ENCODE results near the gene IRGM.

GRCh38 chr5:150862070-150862469, 15.7 kb downstream of the IRGM start:
- TF ChIP-seq CTCF (IDR thresholded peaks at IDR 0.05), result no peak
- no peak for TF ChIP-seq POLR2A (IDR thresholded peaks at IDR 0.05)

All from vagina (tissue), 2 donors.